ENCODE measurements around the gene UBA3. TPM values are rescaled to one million over a fixed set of nuclear protein-coding genes. Genes with fewer than 3 reads are reported as not detected.

UBA3 gene
- total RNA-seq, 2 experiments from 2014 or later = 64.1 to 74.3 TPM

- Mint-ChIP-seq H3K36me3 (no peaks in the 10 kb centered on the region), H3K27me3 (no peaks in the 10 kb centered on the region), H3K27ac (no peak overlapping the region), H3K4me3 (no peak overlapping the region), H3K4me1 (peaks cover 25% of the 10 kb centered on the region), H3K9me3 (no peaks in the 10 kb centered on the region)
- no peak for DNase-seq
Observed at GRCh38 chr3:69110941-69111546, 30.9 kb upstream of the UBA3 start.

- H3K4me1 Mint-ChIP-seq = peaks cover 31% of the 10 kb centered on the region
- H3K36me3 Mint-ChIP-seq = peaks cover 5% of the 10 kb centered on the region
- H3K4me3 Mint-ChIP-seq = no peak overlapping the region
- peak overlapping the region; percentile 0 for H3K27ac Mint-ChIP-seq
- H3K9me3 Mint-ChIP-seq = no peaks in the 10 kb centered on the region
- H3K27me3 Mint-ChIP-seq = no peaks in the 10 kb centered on the region
- DNase-seq = no peak
Observed at GRCh38 chr3:69108811-69109210, 28.6 kb upstream of the UBA3 start.

GRCh38 chr3:69107841-69108240, 27.7 kb upstream of the UBA3 start:
- H3K27me3 Mint-ChIP-seq = no peaks in the 10 kb centered on the region
- no peak overlapping the region for H3K4me3 Mint-ChIP-seq
- H3K36me3 Mint-ChIP-seq = peaks cover 9% of the 10 kb centered on the region
- no peak overlapping the region for H3K27ac Mint-ChIP-seq
- no peak for DNase-seq
- peaks cover 25% of the 10 kb centered on the region for H3K4me1 Mint-ChIP-seq
- H3K9me3 Mint-ChIP-seq = no peaks in the 10 kb centered on the region

- peaks cover 28% of the 10 kb centered on the region for H3K36me3 Mint-ChIP-seq
- no peak for DNase-seq
- H3K27ac Mint-ChIP-seq = no peak overlapping the region
- H3K4me1 Mint-ChIP-seq = peaks cover 31% of the 10 kb centered on the region
- no peaks in the 10 kb centered on the region for H3K9me3 Mint-ChIP-seq
- H3K4me3 Mint-ChIP-seq = no peak overlapping the region
- no peaks in the 10 kb centered on the region for H3K27me3 Mint-ChIP-seq
Observed at GRCh38 chr3:69105320-69105719, 25.2 kb upstream of the UBA3 start.

- Mint-ChIP-seq H3K4me1 (peaks cover 31% of the 10 kb centered on the region), H3K27me3 (no peaks in the 10 kb centered on the region), H3K36me3 (peaks cover 35% of the 10 kb centered on the region), H3K4me3 (no peak overlapping the region), H3K9me3 (no peaks in the 10 kb centered on the region), H3K27ac (no peak overlapping the region)
- DNase-seq = no peak
Observed at GRCh38 chr3:69104586-69104985, 24.4 kb upstream of the UBA3 start.

- Mint-ChIP-seq H3K36me3 (peaks cover 41% of the 10 kb centered on the region), H3K9me3 (no peaks in the 10 kb centered on the region), H3K4me1 (peaks cover 32% of the 10 kb centered on the region), H3K27ac (no peak overlapping the region), H3K4me3 (no peak overlapping the region), H3K27me3 (no peaks in the 10 kb centered on the region)
- DNase-seq = no peak
Observed at GRCh38 chr3:69103123-69103522, 23.0 kb upstream of the UBA3 start.

GRCh38 chr3:69102384-69102783, 22.2 kb upstream of the UBA3 start:
- H3K27ac Mint-ChIP-seq = no peak overlapping the region
- H3K27me3 Mint-ChIP-seq = no peaks in the 10 kb centered on the region
- H3K9me3 Mint-ChIP-seq = no peaks in the 10 kb centered on the region
- peaks cover 45% of the 10 kb centered on the region for H3K36me3 Mint-ChIP-seq
- H3K4me1 Mint-ChIP-seq = peaks cover 36% of the 10 kb centered on the region
- no peak for DNase-seq
- no peak overlapping the region for H3K4me3 Mint-ChIP-seq

- Mint-ChIP-seq H3K4me3 (no peak overlapping the region), H3K36me3 (peaks cover 64% of the 10 kb centered on the region)
Observed at GRCh38 chr3:69099576-69099975, 19.4 kb upstream of the UBA3 start.

GRCh38 chr3:69097407-69098086, 17.4 kb upstream of the UBA3 start:
- H3K36me3 Mint-ChIP-seq = peaks cover 64% of the 10 kb centered on the region
- H3K4me1 Mint-ChIP-seq = peaks cover 64% of the 10 kb centered on the region
- no peak overlapping the region for H3K4me3 Mint-ChIP-seq
- DNase-seq = no peak
- peaks cover 1% of the 10 kb centered on the region for H3K9me3 Mint-ChIP-seq
- no peaks in the 10 kb centered on the region for H3K27me3 Mint-ChIP-seq
- peak overlapping the region; percentile 40 for H3K27ac Mint-ChIP-seq

More at GRCh38 chr3:69099576-69099975, 19.4 kb upstream of the UBA3 start:
- Mint-ChIP-seq H3K27me3 (no peaks in the 10 kb centered on the region), H3K9me3 (peaks cover 1% of the 10 kb centered on the region), H3K27ac (peak overlapping the region; percentile 52), H3K4me1 (peaks cover 55% of the 10 kb centered on the region)
- DNase-seq = no peak

- no peak for DNase-seq
- H3K36me3 Mint-ChIP-seq = peaks cover 54% of the 10 kb centered on the region
- H3K4me1 Mint-ChIP-seq = peaks cover 64% of the 10 kb centered on the region
- H3K9me3 Mint-ChIP-seq = peaks cover 1% of the 10 kb centered on the region
- H3K27me3 Mint-ChIP-seq = no peaks in the 10 kb centered on the region
- H3K27ac Mint-ChIP-seq = peak overlapping the region; percentile 96
- H3K4me3 Mint-ChIP-seq = no peak overlapping the region
Observed at GRCh38 chr3:69096299-69096698, 16.1 kb upstream of the UBA3 start.

- Mint-ChIP-seq H3K4me1 (peaks cover 67% of the 10 kb centered on the region), H3K27me3 (no peaks in the 10 kb centered on the region), H3K9me3 (peaks cover 1% of the 10 kb centered on the region), H3K4me3 (peak overlapping the region; percentile 74), H3K36me3 (peaks cover 55% of the 10 kb centered on the region), H3K27ac (peak overlapping the region; percentile 96)
- no peak for DNase-seq
Observed at GRCh38 chr3:69095636-69096035, 15.5 kb upstream of the UBA3 start.

- peaks cover 77% of the 10 kb centered on the region for H3K4me1 Mint-ChIP-seq
- H3K9me3 Mint-ChIP-seq = peaks cover 1% of the 10 kb centered on the region
- H3K27ac Mint-ChIP-seq = peak overlapping the region; percentile 97
- H3K4me3 Mint-ChIP-seq = peak overlapping the region; percentile 63
- no peak for DNase-seq
- peaks cover 55% of the 10 kb centered on the region for H3K36me3 Mint-ChIP-seq
- H3K27me3 Mint-ChIP-seq = no peaks in the 10 kb centered on the region
Observed at GRCh38 chr3:69094467-69095205, 14.5 kb upstream of the UBA3 start.

- peaks cover 52% of the 10 kb centered on the region for H3K36me3 Mint-ChIP-seq
- H3K27ac Mint-ChIP-seq = peak overlapping the region; percentile 97
- no peaks in the 10 kb centered on the region for H3K27me3 Mint-ChIP-seq
- H3K4me1 Mint-ChIP-seq = peaks cover 87% of the 10 kb centered on the region
- H3K4me3 Mint-ChIP-seq = peak overlapping the region; percentile 83
- H3K9me3 Mint-ChIP-seq = peaks cover 1% of the 10 kb centered on the region
- no peak for DNase-seq
Observed at GRCh38 chr3:69092030-69092516, 11.9 kb upstream of the UBA3 start.

GRCh38 chr3:69091389-69092029, 11.3 kb upstream of the UBA3 start:
- Mint-ChIP-seq H3K27ac (peak overlapping the region; percentile 97), H3K4me1 (peaks cover 81% of the 10 kb centered on the region), H3K4me3 (peak overlapping the region; percentile 83), H3K9me3 (peaks cover 1% of the 10 kb centered on the region), H3K27me3 (no peaks in the 10 kb centered on the region), H3K36me3 (peaks cover 49% of the 10 kb centered on the region)
- no peak for DNase-seq

GRCh38 chr3:69090021-69090420, 9.9 kb upstream of the UBA3 start:
- DNase-seq = no peak
- H3K4me3 Mint-ChIP-seq = peak overlapping the region; percentile 50
- H3K27ac Mint-ChIP-seq = peak overlapping the region; percentile 87
- H3K4me1 Mint-ChIP-seq = peaks cover 70% of the 10 kb centered on the region
- H3K36me3 Mint-ChIP-seq = peaks cover 50% of the 10 kb centered on the region
- H3K27me3 Mint-ChIP-seq = no peaks in the 10 kb centered on the region
- no peaks in the 10 kb centered on the region for H3K9me3 Mint-ChIP-seq

Measured in activated naive CD8-positive, alpha-beta T cell treated with anti-CD3 and anti-CD28 coated beads for 36 hours (primary cell).